Activated B cell treated with CpG ODN at 0.5 μM for 24 hours (primary cell): ENCODE measurements around the gene HDAC10. TPM values are rescaled to one million over a fixed set of nuclear protein-coding genes. Genes with fewer than 3 reads are reported as not detected.

Source experiments
- ATAC-seq: fragments of 200-7000 bp; cut with Tn5 transposase; one replicate; pipeline ENCODE4 v1.10.0; 2021; ENCODE audit warnings: low read depth, mild to moderate bottlenecking, moderate library complexity
- CTCF ChIA-PET: fragments of 350-600 bp; sonication (Branson Sonifier 250); formaldehyde crosslinking; loops from one replicate; lab custom pipeline; 2021; ENCODE audit warnings: antibody characterized with exemption; lab: Charles Lee
- POLR2A ChIA-PET: fragments of 350-600 bp; sonication (Branson Sonifier 250); formaldehyde crosslinking; loops from one replicate; lab custom pipeline; 2021; ENCODE audit warnings: antibody characterized with exemption; lab: Charles Lee
- DNase-seq: peaks from one replicate; pipeline ENCODE4 v3.0.0; 2022
- H3K27ac Mint-ChIP-seq: one replicate; pipeline ENCODE4 v1.8.0; 2020; ENCODE audit warnings: mixed read lengths
- H3K27me3 Mint-ChIP-seq: one replicate; pipeline ENCODE4 v1.8.0; 2021; ENCODE audit warnings: mixed read lengths
- H3K36me3 Mint-ChIP-seq: one replicate; pipeline ENCODE4 v1.8.0; 2021; ENCODE audit warnings: low read depth, mixed read lengths
- H3K4me1 Mint-ChIP-seq: one replicate; pipeline ENCODE4 v1.8.0; 2021; ENCODE audit warnings: mixed read lengths
- H3K4me3 Mint-ChIP-seq: one replicate; pipeline ENCODE4 v1.8.0; 2020; ENCODE audit warnings: mild to moderate bottlenecking, mixed read lengths
- H3K9me3 Mint-ChIP-seq: one replicate; pipeline ENCODE4 v1.8.0; 2020; ENCODE audit warnings: mixed read lengths
- CTCF ChIP-seq: fragments of 200-600 bp; IDR thresholded peaks from one replicate; pipeline ENCODE4 v1.8.0; 2022; ENCODE audit warnings: antibody characterized with exemption, mild to moderate bottlenecking
- intact Hi-C: fragments of 100-400 bp; cut with micrococcal nuclease; formaldehyde crosslinking; loops from one replicate; pipeline ENCODE4 v1.15.1; 2024
- total RNA-seq: library from RNA; stranded (reverse); gene quantifications from 2 replicates; pipeline ENCODE4 v1.2.3, GENCODE V29; 2022

HDAC10 gene, protein sequence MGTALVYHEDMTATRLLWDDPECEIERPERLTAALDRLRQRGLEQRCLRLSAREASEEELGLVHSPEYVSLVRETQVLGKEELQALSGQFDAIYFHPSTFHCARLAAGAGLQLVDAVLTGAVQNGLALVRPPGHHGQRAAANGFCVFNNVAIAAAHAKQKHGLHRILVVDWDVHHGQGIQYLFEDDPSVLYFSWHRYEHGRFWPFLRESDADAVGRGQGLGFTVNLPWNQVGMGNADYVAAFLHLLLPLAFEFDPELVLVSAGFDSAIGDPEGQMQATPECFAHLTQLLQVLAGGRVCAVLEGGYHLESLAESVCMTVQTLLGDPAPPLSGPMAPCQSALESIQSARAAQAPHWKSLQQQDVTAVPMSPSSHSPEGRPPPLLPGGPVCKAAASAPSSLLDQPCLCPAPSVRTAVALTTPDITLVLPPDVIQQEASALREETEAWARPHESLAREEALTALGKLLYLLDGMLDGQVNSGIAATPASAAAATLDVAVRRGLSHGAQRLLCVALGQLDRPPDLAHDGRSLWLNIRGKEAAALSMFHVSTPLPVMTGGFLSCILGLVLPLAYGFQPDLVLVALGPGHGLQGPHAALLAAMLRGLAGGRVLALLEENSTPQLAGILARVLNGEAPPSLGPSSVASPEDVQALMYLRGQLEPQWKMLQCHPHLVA
- 65.0 and 68.2 TPM in 2 replicates for total RNA-seq

GRCh38 chr22:50250555-50251476 is at the start of gene HDAC10:
Gene HDAC10 (minus strand): TSS chr22:50251265. CDS start chr22:50251032, 233 bp downstream.
- DNase-seq (peak; percentile 76), ATAC-seq (peak; percentile 82)
- Mint-ChIP-seq H3K4me1 (peaks cover 25% of the 10 kb centered on the region), H3K27me3 (no peaks in the 10 kb centered on the region), H3K27ac (peak within 1 kb of the TSS; percentile 4), H3K36me3 (peaks cover 16% of the 10 kb centered on the region), H3K9me3 (no peaks in the 10 kb centered on the region), H3K4me3 (peak within 1 kb of the TSS; percentile 84)
- intact Hi-C loops, result no loop called here
- CTCF ChIA-PET, result interaction anchor here (0.7 to 4.0 kb wide), 11 partner anchors 9 to 370 kb away, joined by 3 to 39 read pairs (median 7); partner anchors contain the start of genes DENND6B and SCO2
- POLR2A ChIA-PET, result interaction anchor here (0.5 to 3.0 kb wide), 23 partner anchors 7 to 370 kb away, joined by 3 to 17 read pairs (median 5); partner anchors contain the start of genes LMF2, MAPK12, NCAPH2 and SCO2
- TF ChIP-seq CTCF, result no peak

DNA sequence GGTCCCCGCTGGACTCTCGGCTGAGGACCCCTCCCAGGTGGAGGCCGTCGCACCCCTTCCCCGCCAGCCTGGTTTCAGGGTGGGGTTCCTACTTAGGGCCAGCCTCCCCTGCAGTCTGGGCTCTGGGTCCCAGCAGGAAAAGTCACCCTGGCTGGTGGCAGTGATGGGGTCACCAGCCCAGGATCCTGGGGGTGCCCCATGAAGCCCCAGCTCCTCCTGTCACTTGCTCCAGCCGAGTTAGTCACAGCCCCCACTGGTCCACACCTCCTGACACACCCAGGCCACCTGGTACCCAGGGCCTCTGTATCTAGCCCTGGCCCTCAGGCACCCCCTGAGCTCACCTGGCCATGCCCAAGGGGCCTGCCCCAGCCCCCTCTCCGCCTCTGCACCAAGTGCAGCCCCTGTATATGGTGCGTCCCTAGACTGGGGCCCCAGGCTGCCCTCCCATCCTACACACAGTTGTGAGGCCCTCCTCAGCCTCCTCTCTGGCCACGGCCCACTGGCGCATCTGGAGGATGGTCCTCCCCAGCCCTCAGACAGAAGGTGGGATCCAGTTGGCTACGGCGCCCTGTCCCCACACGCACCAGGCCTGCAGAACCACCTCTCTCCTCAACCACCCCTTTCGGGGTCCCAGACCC is 49.7 kb upstream of the HDAC10 start:
- ChIA-PET POLR2A (interaction anchor here (0.9 to 3.0 kb wide), 3 partner anchors 8 to 108 kb away, joined by 4 to 15 read pairs (median 10); no protein-coding TSS in a partner anchor), CTCF (interaction anchor here (0.9 kb wide), 1 partner anchor 9 kb away, joined by 3 read pairs; no protein-coding TSS in a partner anchor)
- Mint-ChIP-seq H3K27me3 (peaks cover 2% of the 10 kb centered on the region), H3K4me1 (peaks cover 57% of the 10 kb centered on the region), H3K36me3 (no peaks in the 10 kb centered on the region), H3K27ac (no peak overlapping the region), H3K9me3 (no peaks in the 10 kb centered on the region), H3K4me3 (peak overlapping the region; percentile 35)
- DNase-seq (no peak), ATAC-seq (no peak)
- no peak for TF ChIP-seq CTCF
- intact Hi-C loops, result loop anchor here (2.0 kb wide), 1 partner anchor 14 kb away; no protein-coding TSS in a partner anchor

DNA sequence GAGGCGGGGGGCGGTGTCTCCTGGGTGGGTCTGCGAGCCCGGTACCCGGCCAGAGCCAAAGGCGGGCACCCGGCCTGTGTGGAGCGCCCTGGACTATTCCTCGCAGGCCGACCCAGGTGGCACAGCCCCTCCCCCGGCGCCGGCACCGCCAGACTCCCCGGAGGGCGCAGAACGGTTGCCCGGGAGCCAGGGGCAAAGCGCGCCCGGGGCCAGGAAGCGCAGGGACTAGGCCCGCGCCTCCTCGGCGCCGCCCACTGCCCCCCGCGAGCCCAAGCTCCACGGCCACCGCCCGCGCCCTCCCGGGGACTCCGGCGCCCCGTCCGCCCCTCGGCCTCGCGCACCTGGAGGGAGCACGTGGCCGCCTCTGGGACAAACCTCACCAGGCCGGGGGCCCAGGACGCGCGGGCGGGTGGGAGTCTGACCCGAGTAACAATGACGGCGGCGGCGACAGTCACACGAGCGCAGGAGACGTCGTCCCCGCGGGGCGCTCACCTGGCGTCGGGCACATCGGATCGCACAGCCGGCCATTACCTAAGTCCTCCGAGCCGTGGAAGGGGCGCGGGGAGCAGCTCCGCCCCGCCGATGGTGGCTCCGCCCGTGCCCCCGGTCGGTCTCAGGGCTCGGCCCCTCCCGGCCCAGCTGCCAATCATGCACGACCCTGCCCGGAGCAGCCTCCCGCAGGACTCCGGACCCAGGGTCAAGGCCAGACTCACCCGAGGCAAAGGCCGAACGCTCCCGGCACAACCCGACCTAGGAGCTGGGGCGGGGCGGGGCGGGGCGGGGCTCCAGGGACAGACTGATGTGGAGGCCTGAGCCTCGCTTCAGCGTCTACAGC is 48.9 kb upstream of the HDAC10 start:
- no peak for TF ChIP-seq CTCF
- ATAC-seq (no peak), DNase-seq (no peak)
- Mint-ChIP-seq H3K4me1 (peaks cover 56% of the 10 kb centered on the region), H3K27ac (no peak overlapping the region), H3K27me3 (peaks cover 2% of the 10 kb centered on the region), H3K4me3 (no peak overlapping the region), H3K36me3 (no peaks in the 10 kb centered on the region), H3K9me3 (no peaks in the 10 kb centered on the region)
- intact Hi-C loops, result loop anchor here (2.0 kb wide), 1 partner anchor 15 kb away; no protein-coding TSS in a partner anchor
- ChIA-PET POLR2A (interaction anchor here (0.9 to 3.0 kb wide), 2 partner anchors 15 to 108 kb away, joined by 4 to 15 read pairs; no protein-coding TSS in a partner anchor), CTCF (no interaction called here)
